Testis (tissue), 3 donors: Measurements from ENCODE around the gene PLEKHG5. TPM values are rescaled to one million over a fixed set of nuclear protein-coding genes. Genes with fewer than 3 reads are reported as not detected.

ENCODE experiments used
- DNase-seq: peaks from one replicate; pipeline ENCODE4 v3.0.0-alpha.2; 2019
- H3K27ac ChIP-seq, 2 donors: fragments of 200-600 bp; sonication (generic); one replicate each; pipeline ENCODE4 v1.5.1; 2019
- H3K27me3 ChIP-seq: fragments of 200-600 bp; sonication (generic); one replicate; pipeline ENCODE4 v1.5.1; 2019
- H3K36me3 ChIP-seq: fragments of 200-600 bp; sonication (generic); one replicate; pipeline ENCODE4 v1.5.1; 2017; ENCODE audit warnings: low read depth; ENCODE audit errors: missing control alignments
- H3K4me1 ChIP-seq: fragments of 200-600 bp; sonication (generic); one replicate; pipeline ENCODE4 v1.5.1; 2019
- H3K4me3 ChIP-seq, 2 donors: fragments of 200-600 bp; sonication (generic); one replicate each; pipeline ENCODE4 v1.5.1; 2017 to 2019
- H3K9me3 ChIP-seq: fragments of 200-600 bp; sonication (generic); one replicate; pipeline ENCODE4 v1.5.1; 2017
- CTCF ChIP-seq, 3 experiments: fragments of 450-650 bp in 2 of 3; fragments of 200-600 bp in 1 of 3; sonication (generic) in 1 of 3; IDR thresholded peaks; one replicate each; pipeline ENCODE4 v1.5.1; 2016 to 2019; ENCODE audit warnings: antibody characterized with exemption in 3 of 3, mild to moderate bottlenecking in 2 of 3, moderate library complexity in 1 of 3
- POLR2A ChIP-seq: fragments of 450-650 bp; IDR thresholded peaks from one replicate; pipeline ENCODE4 v1.6.1; 2017; ENCODE audit warnings: antibody characterized with exemption, mild to moderate bottlenecking, moderate library complexity
- WGBS, 2 donors: methylation state at CpG; one replicate each; pipeline ENCODE4 v1.1.5; 2018; 5-methylcytosine and 5-hydroxymethylcytosine counted together
- intact Hi-C: fragments of 100-400 bp; cut with DNase I; formaldehyde crosslinking; loops from one replicate; pipeline ENCODE4 v1.15.1; 2023; ENCODE audit warnings: low total_unique reads
- microRNA-seq, 2 donors: library from miRNA; unstranded; fragments of <30 nt; microRNA quantifications; one replicate each; pipeline ENCODE4, GENCODE V29; 2016; ENCODE audit warnings: borderline number of aligned reads in 2 of 2, borderline replicate concordance in 1 of 2
- polyA plus RNA-seq: library from polyadenylated mRNA; stranded (reverse); fragments of 350-450 nt; fragmentation: Illumina TruSeq; extraction: RNeasy Lipid Tissue Mini Kit (QIAGEN cat#74804); gene quantifications from one replicate; pipeline ENCODE4 v1.2.3, GENCODE V29; 2014; ENCODE audit warnings: low read depth, low replicate concordance; ENCODE audit not compliant: insufficient read depth
- small RNA-seq, 2 donors: library from RNA; depleted of rRNA; stranded (forward); fragments of <200 nt; gene quantifications; one replicate each; pipeline ENCODE3, GENCODE V24; 2016
- total RNA-seq, 2 donors: library from RNA; depleted of rRNA; stranded (reverse); fragments of >200 nt; gene quantifications; one replicate each; pipeline ENCODE4 v1.2.3, GENCODE V29; 2016

The PLEKHG5 gene
- total and polyA plus RNA-seq, 3 donors from 2014 or later: 8.1 to 16.4 (median 13.7) TPM

- Histone ChIP-seq H3K4me3 (no peak overlapping the region), H3K9me3 (no peaks in the 10 kb centered on the region), H3K4me1 (peaks cover 18% of the 10 kb centered on the region), H3K27ac (no peak overlapping the region), H3K36me3 (no peaks in the 10 kb centered on the region), H3K27me3 (no peaks in the 10 kb centered on the region)
- 43 to 61% methylated on average over 7 to 8 of the region's 8 CpGs for WGBS, 2 donors
- TF ChIP-seq POLR2A (no peak), CTCF (IDR thresholded peaks at IDR 0.05) (no peak)
- intact Hi-C loops: no loop called here
- no peak for DNase-seq
Measured at GRCh38 chr1:6417961-6418667, 73.4 kb downstream of the PLEKHG5 start.

Small RNAs within 50 kb of the gene (microRNA-seq; reads per million reads assigned to microRNA genes)
- gene MIR4252: 0 reads per million in 2 donors

Small RNAs within 50 kb of the gene (small RNA-seq; reads per million reads assigned to genes)
- gene MIR4252: 0 reads per million in 2 donors
- gene RNU6-731P: 0 reads per million in 2 donors

Other genes starting within 250 kb of the PLEKHG5 start
- not detected for gene HES3, start 247.5 kb downstream of the PLEKHG5 start, total RNA-seq
- gene HES3, start 247.5 kb downstream of the PLEKHG5 start, polyA plus RNA-seq: not detected
- gene GPR153, start 230.6 kb downstream of the PLEKHG5 start, total RNA-seq: 1 to 10 TPM; 5.7 to 6.3 TPM
- gene GPR153, start 230.6 kb downstream of the PLEKHG5 start, polyA plus RNA-seq: 5.8 TPM
- gene ACOT7, start 97.9 kb downstream of the PLEKHG5 start, total RNA-seq: 10 to 100 TPM; 50.3 to 52.5 TPM
- gene ACOT7, start 97.9 kb downstream of the PLEKHG5 start, polyA plus RNA-seq: 72.8 TPM
- 1 to 10 TPM; 2.4 to 5.0 TPM for gene HES2, start 71.7 kb downstream of the PLEKHG5 start, total RNA-seq
- 2.6 TPM for gene HES2, start 71.7 kb downstream of the PLEKHG5 start, polyA plus RNA-seq
- 100 to 1,000 TPM; 396 to 404 TPM for gene ESPN, start 66.9 kb downstream of the PLEKHG5 start, total RNA-seq
- 270 TPM for gene ESPN, start 66.9 kb downstream of the PLEKHG5 start, polyA plus RNA-seq
- gene TNFRSF25, start 25.5 kb downstream of the PLEKHG5 start, total RNA-seq: 10 to 100 TPM; 13.4 to 14.0 TPM
- 6.2 TPM for gene TNFRSF25, start 25.5 kb downstream of the PLEKHG5 start, polyA plus RNA-seq
- gene NOL9, start 62.8 kb upstream of the PLEKHG5 start, total RNA-seq: 10 to 100 TPM; 29.0 to 34.6 TPM
- 11.4 TPM for gene NOL9, start 62.8 kb upstream of the PLEKHG5 start, polyA plus RNA-seq
- gene TAS1R1, start 63.6 kb upstream of the PLEKHG5 start, total RNA-seq: 1 to 10 TPM; 5.3 to 5.6 TPM
- gene TAS1R1, start 63.6 kb upstream of the PLEKHG5 start, polyA plus RNA-seq: 5.1 TPM
- gene ZBTB48, start 88.3 kb upstream of the PLEKHG5 start, total RNA-seq: 10 to 100 TPM; 58.9 to 70.7 TPM
- gene ZBTB48, start 88.3 kb upstream of the PLEKHG5 start, polyA plus RNA-seq: 80.7 TPM
- gene KLHL21, start 111.2 kb upstream of the PLEKHG5 start, total RNA-seq: 10 to 100 TPM; 71.7 to 84.6 TPM
- gene KLHL21, start 111.2 kb upstream of the PLEKHG5 start, polyA plus RNA-seq: 31.1 TPM
- 10 to 100 TPM; 88.1 to 94.3 TPM for gene PHF13, start 122.1 kb upstream of the PLEKHG5 start, total RNA-seq
- 70.8 TPM for gene PHF13, start 122.1 kb upstream of the PLEKHG5 start, polyA plus RNA-seq
- 10 to 100 TPM; 38.6 to 41.9 TPM for gene THAP3, start 133.2 kb upstream of the PLEKHG5 start, total RNA-seq
- gene THAP3, start 133.2 kb upstream of the PLEKHG5 start, polyA plus RNA-seq: 28.7 TPM
- gene DNAJC11, start 210.1 kb upstream of the PLEKHG5 start, total RNA-seq: 10 to 100 TPM; 52.7 to 53.3 TPM
- 41.5 TPM for gene DNAJC11, start 210.1 kb upstream of the PLEKHG5 start, polyA plus RNA-seq